Suprapubic skin (tissue), 4 donors: Measurements from ENCODE around the gene CARM1.

Experiments used
- EP300 ChIP-seq: sonication (generic); formaldehyde crosslinking; IDR thresholded peaks from one replicate; pipeline ENCODE4 v1.6.1; 2017; ENCODE audit warnings: antibody characterized with exemption
- POLR2A ChIP-seq, 2 donors: fragments of 450-650 bp; IDR thresholded peaks; one replicate each; pipeline ENCODE4 v1.6.1; 2017; ENCODE audit warnings: antibody characterized with exemption in 2 of 2, mild to moderate bottlenecking in 2 of 2, moderate library complexity in 2 of 2
- POLR2AphosphoS5 ChIP-seq, 3 donors: sonication (generic); formaldehyde crosslinking; IDR thresholded peaks; one replicate each; pipeline ENCODE4 v1.6.1; 2017; ENCODE audit warnings: antibody characterized with exemption in 3 of 3
- TF ChIP-seq, protein P1 (sequence below), 2 donors: fragments of 200-600 bp in 1 of 2; fragments of 450-650 bp in 1 of 2; sonication (generic) in 1 of 2; IDR thresholded peaks; one replicate each; pipeline ENCODE4 v1.5.1; 2016 to 2019; ENCODE audit warnings: antibody characterized with exemption in 2 of 2, mild to moderate bottlenecking in 1 of 2, moderate library complexity in 1 of 2

DNA sequence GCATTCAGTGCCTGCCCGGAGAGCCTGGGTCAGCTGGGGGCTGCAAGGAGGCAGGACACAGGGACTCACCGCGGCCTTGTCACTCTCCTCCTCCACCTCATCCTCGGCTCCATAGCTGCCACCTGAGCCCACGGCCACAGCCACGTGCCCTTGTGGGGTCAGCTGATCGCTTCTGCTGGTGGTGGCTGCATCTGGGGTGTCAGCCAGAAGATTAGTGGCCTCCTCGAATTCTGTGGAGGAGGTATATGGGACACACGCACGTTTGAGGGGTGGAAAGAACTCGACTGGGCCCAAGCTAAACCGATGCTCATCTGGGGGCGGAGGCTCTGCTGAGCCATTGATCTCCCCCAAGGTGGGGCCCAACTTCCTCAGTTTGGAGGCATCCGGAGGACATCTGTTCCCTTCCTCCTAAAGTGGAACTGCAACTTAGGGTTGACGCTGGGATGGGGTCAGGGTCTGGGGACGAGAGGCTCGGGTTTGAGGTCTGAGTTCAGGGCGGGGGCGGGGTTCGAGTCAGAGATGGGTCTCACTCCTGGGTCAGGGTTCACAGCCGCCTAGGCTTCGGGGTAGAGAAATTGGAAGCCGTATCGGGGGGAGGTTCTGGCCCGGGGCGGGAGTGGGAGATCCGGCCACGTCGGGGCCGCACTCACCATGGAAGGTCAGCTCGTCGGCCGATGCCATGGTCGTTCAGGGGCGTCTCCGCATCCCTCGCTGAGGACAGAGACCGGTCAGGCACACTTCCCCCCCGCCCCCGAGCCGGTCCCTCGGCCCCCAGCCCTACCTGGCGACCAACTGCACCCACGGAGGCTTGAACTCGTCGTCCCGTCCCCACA lies 56.6 kb downstream of the CARM1 start:
- TF ChIP-seq, protein P1, sequence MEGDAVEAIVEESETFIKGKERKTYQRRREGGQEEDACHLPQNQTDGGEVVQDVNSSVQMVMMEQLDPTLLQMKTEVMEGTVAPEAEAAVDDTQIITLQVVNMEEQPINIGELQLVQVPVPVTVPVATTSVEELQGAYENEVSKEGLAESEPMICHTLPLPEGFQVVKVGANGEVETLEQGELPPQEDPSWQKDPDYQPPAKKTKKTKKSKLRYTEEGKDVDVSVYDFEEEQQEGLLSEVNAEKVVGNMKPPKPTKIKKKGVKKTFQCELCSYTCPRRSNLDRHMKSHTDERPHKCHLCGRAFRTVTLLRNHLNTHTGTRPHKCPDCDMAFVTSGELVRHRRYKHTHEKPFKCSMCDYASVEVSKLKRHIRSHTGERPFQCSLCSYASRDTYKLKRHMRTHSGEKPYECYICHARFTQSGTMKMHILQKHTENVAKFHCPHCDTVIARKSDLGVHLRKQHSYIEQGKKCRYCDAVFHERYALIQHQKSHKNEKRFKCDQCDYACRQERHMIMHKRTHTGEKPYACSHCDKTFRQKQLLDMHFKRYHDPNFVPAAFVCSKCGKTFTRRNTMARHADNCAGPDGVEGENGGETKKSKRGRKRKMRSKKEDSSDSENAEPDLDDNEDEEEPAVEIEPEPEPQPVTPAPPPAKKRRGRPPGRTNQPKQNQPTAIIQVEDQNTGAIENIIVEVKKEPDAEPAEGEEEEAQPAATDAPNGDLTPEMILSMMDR (IDR thresholded peaks at IDR 0.05): no peak
- no peak for TF ChIP-seq EP300
- TF ChIP-seq POLR2AphosphoS5 (IDR thresholded peaks at IDR 0.05): no peak
- no peak for TF ChIP-seq POLR2A (IDR thresholded peaks at IDR 0.05)
